Activated naive CD4-positive, alpha-beta T cell treated with anti-CD3 and anti-CD28 coated beads, Interleukin-2, amount 10 ng/mL, durations not matched to agents 7 days and 5 days (primary cell): ENCODE results near the gene OR11G2.
"Not testable (repeated sequence)": the region's sequence is repeated elsewhere in the genome, so short reads cannot be mapped to it uniquely, and the experiment has no call there.

Source experiments
- CTCF ChIA-PET: fragments of 350-600 bp; sonication (Branson Sonifier 250); formaldehyde crosslinking; loops from one replicate; lab custom pipeline; 2021; ENCODE audit warnings: antibody characterized with exemption; lab: Charles Lee
- DNase-seq: peaks from one replicate; pipeline ENCODE4 v3.0.0-alpha.2; 2020
- H3K27ac Mint-ChIP-seq: one replicate; pipeline ENCODE4 v1.8.0; 2021; ENCODE audit warnings: mild to moderate bottlenecking, moderate library complexity, mixed read lengths
- H3K27me3 Mint-ChIP-seq: one replicate; pipeline ENCODE4 v1.8.0; 2021; ENCODE audit warnings: mild to moderate bottlenecking, mixed read lengths
- H3K36me3 Mint-ChIP-seq: one replicate; pipeline ENCODE4 v1.8.0; 2021; ENCODE audit warnings: mixed read lengths
- H3K4me1 Mint-ChIP-seq: one replicate; pipeline ENCODE4 v1.8.0; 2021; ENCODE audit warnings: mixed read lengths
- H3K4me3 Mint-ChIP-seq: one replicate; pipeline ENCODE4 v1.8.0; 2021; ENCODE audit warnings: mild to moderate bottlenecking, moderate library complexity, mixed read lengths
- H3K9me3 Mint-ChIP-seq: one replicate; pipeline ENCODE4 v1.8.0; 2021; ENCODE audit warnings: mixed read lengths

OR11G2 gene

DNA sequence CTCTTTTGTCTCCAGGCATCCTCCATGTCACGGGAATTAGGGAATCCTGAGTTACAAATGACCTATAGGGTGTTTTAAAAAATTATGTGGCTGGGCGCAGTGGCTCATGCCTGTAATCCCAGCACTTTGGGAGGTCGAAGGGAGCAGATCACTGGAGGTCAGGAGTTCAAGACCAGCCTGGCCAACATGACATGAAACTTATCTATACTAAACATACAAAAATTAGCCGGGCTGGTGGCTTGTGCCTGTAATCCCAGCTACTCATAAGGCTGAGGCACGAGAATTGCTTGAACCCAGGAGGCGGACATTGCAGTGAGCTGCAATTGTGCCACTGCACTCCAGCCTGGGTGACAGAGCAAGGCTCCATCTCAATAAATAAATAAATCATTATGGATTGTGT, 4.5 kb downstream of the OR11G2 start:
- DNase-seq, H3K36me3 Mint-ChIP-seq, H3K9me3 Mint-ChIP-seq, H3K4me1 Mint-ChIP-seq, H3K27ac Mint-ChIP-seq, H3K27me3 Mint-ChIP-seq, H3K4me3 Mint-ChIP-seq, CTCF ChIA-PET: not testable (repeated sequence)

DNA sequence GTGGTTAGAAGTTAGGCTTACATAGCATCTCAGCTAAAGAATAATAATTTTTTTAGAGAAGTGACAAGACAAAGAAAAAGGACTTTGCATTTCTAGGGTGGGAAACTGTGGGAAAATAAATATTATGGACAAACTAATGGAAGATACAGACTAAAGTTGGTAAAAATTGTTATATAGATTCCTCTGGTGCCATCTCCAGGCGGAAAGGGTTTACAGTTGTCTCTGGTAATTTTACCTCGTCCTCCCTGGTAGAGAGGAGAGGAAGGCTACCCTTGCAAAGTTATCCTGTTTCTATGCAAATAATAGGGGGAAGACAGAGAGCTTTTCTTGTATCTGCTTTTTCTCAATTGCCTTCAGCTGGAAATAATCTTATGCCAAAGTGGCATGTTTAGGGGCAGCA, 5.2 kb downstream of the OR11G2 start:
- no peaks in the 10 kb centered on the region for H3K9me3 Mint-ChIP-seq
- no peaks in the 10 kb centered on the region for H3K4me1 Mint-ChIP-seq
- no peak for DNase-seq
- peaks cover 4% of the 10 kb centered on the region for H3K27me3 Mint-ChIP-seq
- CTCF ChIA-PET, result no interaction called here
- H3K4me3 Mint-ChIP-seq, result no peak overlapping the region
- H3K27ac Mint-ChIP-seq, result no peak overlapping the region
- H3K36me3 Mint-ChIP-seq, result no peaks in the 10 kb centered on the region

DNA sequence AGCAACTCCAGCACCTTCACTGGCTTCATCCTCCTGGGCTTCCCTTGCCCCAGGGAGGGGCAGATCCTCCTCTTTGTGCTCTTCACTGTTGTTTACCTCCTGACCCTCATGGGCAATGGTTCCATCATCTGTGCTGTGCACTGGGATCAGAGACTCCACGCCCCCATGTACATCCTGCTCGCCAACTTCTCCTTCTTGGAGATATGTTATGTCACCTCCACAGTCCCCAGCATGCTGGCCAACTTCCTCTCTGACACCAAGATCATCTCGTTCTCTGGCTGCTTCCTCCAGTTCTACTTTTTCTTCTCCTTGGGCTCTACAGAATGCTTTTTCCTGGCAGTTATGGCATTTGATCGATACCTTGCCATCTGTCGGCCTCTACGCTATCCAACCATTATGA, 6.8 kb downstream of the OR11G2 start:
- no peak overlapping the region for H3K27ac Mint-ChIP-seq
- H3K27me3 Mint-ChIP-seq, result peaks cover 4% of the 10 kb centered on the region
- H3K9me3 Mint-ChIP-seq, result no peaks in the 10 kb centered on the region
- CTCF ChIA-PET, result no interaction called here
- no peaks in the 10 kb centered on the region for H3K4me1 Mint-ChIP-seq
- no peak for DNase-seq
- H3K4me3 Mint-ChIP-seq, result no peak overlapping the region
- no peaks in the 10 kb centered on the region for H3K36me3 Mint-ChIP-seq

- Mint-ChIP-seq H3K27ac (no peak overlapping the region), H3K9me3 (no peaks in the 10 kb centered on the region), H3K36me3 (no peaks in the 10 kb centered on the region), H3K4me3 (no peak overlapping the region), H3K27me3 (no peaks in the 10 kb centered on the region), H3K4me1 (no peaks in the 10 kb centered on the region)
- no peak for DNase-seq
- CTCF ChIA-PET, result no interaction called here
Measured at GRCh38 chr14:20198991-20199390, 8.3 kb downstream of the OR11G2 start.

GRCh38 chr14:20204721-20205120, 14.0 kb downstream of the OR11G2 start:
- Mint-ChIP-seq H3K9me3 (no peaks in the 10 kb centered on the region), H3K27me3 (no peaks in the 10 kb centered on the region)
- CTCF ChIA-PET, result no interaction called here

DNA sequence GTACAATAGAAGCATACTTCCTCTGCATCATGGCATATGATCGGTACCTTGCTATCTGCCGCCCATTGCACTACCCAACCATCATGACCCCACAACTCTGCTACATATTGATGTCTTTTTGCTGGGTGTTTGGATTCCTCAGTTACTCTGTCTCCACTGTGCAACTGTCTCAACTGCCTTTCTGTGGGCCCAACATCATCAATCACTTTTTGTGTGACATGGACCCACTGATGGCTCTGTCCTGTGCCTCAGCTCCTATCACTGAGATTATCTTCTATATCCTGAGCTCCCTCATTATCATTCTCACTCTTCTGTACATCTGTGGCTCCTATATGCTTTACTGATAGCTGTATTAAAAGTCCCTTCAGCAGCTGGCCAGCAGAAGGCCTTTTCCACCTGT, 18.9 kb downstream of the OR11G2 start:
- DNase-seq, result no peak
- H3K27me3 Mint-ChIP-seq, result no peaks in the 10 kb centered on the region
- no peak overlapping the region for H3K27ac Mint-ChIP-seq
- H3K36me3 Mint-ChIP-seq, result no peaks in the 10 kb centered on the region
- CTCF ChIA-PET, result no interaction called here
- H3K9me3 Mint-ChIP-seq, result peaks cover 2% of the 10 kb centered on the region
- no peak overlapping the region for H3K4me3 Mint-ChIP-seq
- no peaks in the 10 kb centered on the region for H3K4me1 Mint-ChIP-seq

More at GRCh38 chr14:20204721-20205120, 14.0 kb downstream of the OR11G2 start:
- H3K36me3 Mint-ChIP-seq, result no peaks in the 10 kb centered on the region
- H3K4me1 Mint-ChIP-seq, result no peaks in the 10 kb centered on the region
- DNase-seq, result no peak
- H3K27ac Mint-ChIP-seq, result no peak overlapping the region
- H3K4me3 Mint-ChIP-seq, result no peak overlapping the region

- CTCF ChIA-PET, H3K9me3 Mint-ChIP-seq, H3K36me3 Mint-ChIP-seq, H3K27ac Mint-ChIP-seq, DNase-seq, H3K4me1 Mint-ChIP-seq, H3K27me3 Mint-ChIP-seq, H3K4me3 Mint-ChIP-seq: not testable (repeated sequence)
Measured at GRCh38 chr14:20212406-20212805, 21.7 kb downstream of the OR11G2 start.

DNA sequence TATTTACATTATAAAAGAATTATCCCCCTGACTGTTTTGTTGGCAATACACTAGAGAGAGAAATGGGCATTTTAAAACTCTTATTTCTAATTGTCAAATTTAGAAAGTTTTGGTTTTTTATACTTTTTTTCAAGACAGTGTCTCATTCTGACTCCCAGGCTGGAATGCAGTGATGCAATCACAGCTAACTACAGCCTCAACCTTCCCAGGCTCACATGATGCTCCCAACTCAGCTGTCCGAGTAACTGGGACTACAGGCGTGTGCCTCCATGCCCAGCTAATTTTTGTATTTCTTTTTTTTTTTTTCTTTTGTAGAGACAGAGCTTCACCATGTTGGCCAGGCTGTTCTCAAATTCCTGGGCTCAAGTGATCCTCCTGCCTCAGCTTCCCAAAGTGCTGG, 24.5 kb downstream of the OR11G2 start:
- Mint-ChIP-seq H3K36me3 (no peaks in the 10 kb centered on the region), H3K27ac (no peak overlapping the region)
- CTCF ChIA-PET, result interaction anchor here (1.4 kb wide), 1 partner anchor 9 kb away, joined by 3 read pairs; no protein-coding TSS in a partner anchor

DNA sequence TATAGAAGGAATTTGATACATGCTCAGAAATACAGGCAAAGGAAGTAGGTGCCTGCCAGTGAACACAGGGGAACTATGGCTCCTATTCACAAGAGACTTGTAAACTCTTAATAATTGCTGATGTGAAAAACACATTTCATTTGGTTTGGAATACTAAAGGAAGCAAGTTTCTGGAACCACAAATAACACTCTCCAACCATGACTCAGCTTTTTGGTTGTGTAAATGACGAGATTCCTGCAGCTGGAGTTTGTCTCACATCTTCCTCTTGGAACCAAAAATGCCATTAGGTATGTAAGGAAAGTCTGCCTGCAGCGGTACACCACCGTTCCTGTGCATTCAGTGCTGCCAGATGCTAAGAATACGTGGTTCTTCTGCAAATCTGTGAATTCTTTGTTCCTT, 28.3 kb downstream of the OR11G2 start:
- no peaks in the 10 kb centered on the region for H3K9me3 Mint-ChIP-seq
- no peak for DNase-seq
- no peaks in the 10 kb centered on the region for H3K27me3 Mint-ChIP-seq
- CTCF ChIA-PET, result no interaction called here
- H3K4me1 Mint-ChIP-seq, result no peaks in the 10 kb centered on the region
- no peak overlapping the region for H3K4me3 Mint-ChIP-seq
- H3K27ac Mint-ChIP-seq, result no peak overlapping the region
- H3K36me3 Mint-ChIP-seq, result no peaks in the 10 kb centered on the region

More for the DNA sequence above, 24.5 kb downstream of the OR11G2 start:
- Mint-ChIP-seq H3K4me3 (no peak overlapping the region), H3K27me3 (no peaks in the 10 kb centered on the region), H3K9me3 (peaks cover 2% of the 10 kb centered on the region), H3K4me1 (no peaks in the 10 kb centered on the region)
- DNase-seq, result no peak

GRCh38 chr14:20223410-20223809, 32.7 kb downstream of the OR11G2 start, which contains the start of gene OR11H6:
OR11H6 (plus strand) TSS chr14:20223710; CDS start chr14:20223710, 0 bp downstream.
- DNase-seq, result no peak
- Mint-ChIP-seq H3K4me1 (no peaks in the 10 kb centered on the region), H3K27ac (no peak within 1 kb of the TSS), H3K9me3 (peaks cover 2% of the 10 kb centered on the region), H3K4me3 (no peak within 1 kb of the TSS), H3K27me3 (no peaks in the 10 kb centered on the region), H3K36me3 (no peaks in the 10 kb centered on the region)
- CTCF ChIA-PET, result no interaction called here

DNA sequence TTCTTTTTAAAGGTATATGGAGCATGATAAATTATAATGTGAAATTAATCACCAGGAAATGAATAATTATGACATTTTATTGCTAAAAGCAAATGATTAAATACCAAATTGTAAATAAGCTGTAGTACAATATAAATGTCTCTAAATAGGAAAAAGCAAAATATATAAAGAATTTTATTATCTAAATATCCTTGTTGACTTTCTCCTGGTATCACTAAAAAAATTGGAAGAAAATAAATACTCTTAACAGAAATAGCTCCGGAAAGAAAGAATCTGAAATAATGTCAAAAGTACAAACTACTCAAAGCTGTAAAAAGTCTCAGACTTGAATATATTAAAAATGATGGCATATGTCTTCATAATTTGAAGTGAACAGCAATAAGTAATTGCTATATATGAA, 38.0 kb downstream of the OR11G2 start, which contains the start of gene OR11H7:
OR11H7 (plus strand) TSS at position 301 of the 400 bp plus-strand sequence.
- Mint-ChIP-seq H3K4me1 (no peaks in the 10 kb centered on the region), H3K9me3 (peaks cover 4% of the 10 kb centered on the region), H3K36me3 (no peaks in the 10 kb centered on the region), H3K27ac (no peak within 1 kb of the TSS), H3K27me3 (no peaks in the 10 kb centered on the region), H3K4me3 (no peak within 1 kb of the TSS)
- CTCF ChIA-PET, result no interaction called here
- DNase-seq, result no peak

- H3K36me3 Mint-ChIP-seq, CTCF ChIA-PET, DNase-seq, H3K4me1 Mint-ChIP-seq, H3K4me3 Mint-ChIP-seq, H3K27ac Mint-ChIP-seq, H3K9me3 Mint-ChIP-seq, H3K27me3 Mint-ChIP-seq: not testable (repeated sequence)
Measured at GRCh38 chr14:20235415-20235814, 44.7 kb downstream of the OR11G2 start.

GRCh38 chr14:20247646-20248246, 57.0 kb downstream of the OR11G2 start:
- Mint-ChIP-seq H3K27me3 (no peaks in the 10 kb centered on the region), H3K27ac (no peak overlapping the region), H3K4me1 (no peaks in the 10 kb centered on the region), H3K4me3 (no peak overlapping the region), H3K36me3 (no peaks in the 10 kb centered on the region), H3K9me3 (no peaks in the 10 kb centered on the region)
- CTCF ChIA-PET, result no interaction called here
- no peak for DNase-seq
